Activated T-helper 1 cell treated with anti-CD3 and anti-CD28 coated beads, Interleukin-2, amount 50 U/mL, for 16 hours (primary cell): ENCODE measurements around the gene BRSK2.
"Not testable (repeated sequence)": the region's sequence is repeated elsewhere in the genome, so short reads cannot be mapped to it uniquely, and the experiment has no call there.

Experiments used
- DNase-seq, 2 donors: peaks; one replicate each; pipeline ENCODE4 v3.0.0-alpha.2; 2020; ENCODE audit warnings: low read depth in 1 of 2, low spot score in 1 of 2

The BRSK2 gene

DNA sequence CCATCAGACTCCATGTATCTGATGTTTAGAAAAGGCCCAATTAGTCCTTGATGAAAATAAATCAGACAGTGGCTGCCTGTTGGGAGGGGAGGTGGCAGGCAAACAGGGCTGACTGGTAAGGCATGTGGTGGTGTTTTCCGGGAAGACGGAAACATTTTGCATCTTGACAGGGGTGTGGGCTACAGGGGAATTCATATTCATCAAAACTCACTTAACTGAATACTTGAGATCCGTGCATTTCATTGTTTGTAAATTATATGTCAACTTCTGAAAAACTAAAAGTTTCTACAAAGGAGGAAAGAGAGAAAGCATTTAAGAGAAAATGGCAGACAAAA is 107.0 kb downstream of the BRSK2 start:
- DNase-seq = no peak

DNA sequence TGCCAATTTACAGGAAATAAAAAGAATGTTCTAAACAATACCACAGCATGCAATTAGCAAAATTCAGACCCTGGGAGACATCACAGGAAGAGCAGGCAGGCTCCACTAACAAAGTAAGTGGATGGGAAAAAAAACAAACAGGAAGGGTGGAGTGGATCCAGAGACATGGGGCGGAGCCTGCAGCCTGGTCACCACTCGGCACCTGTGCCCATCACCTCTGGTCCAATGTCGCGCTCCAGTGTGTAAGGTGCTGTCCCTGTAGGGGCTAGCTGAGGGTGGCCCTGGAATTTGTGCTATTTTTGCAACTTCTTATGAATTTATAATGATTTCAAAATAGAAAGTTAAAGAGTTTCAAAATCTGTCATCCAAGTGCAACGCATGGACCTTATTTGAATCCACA is 107.9 kb downstream of the BRSK2 start:
- no peak for DNase-seq

DNA sequence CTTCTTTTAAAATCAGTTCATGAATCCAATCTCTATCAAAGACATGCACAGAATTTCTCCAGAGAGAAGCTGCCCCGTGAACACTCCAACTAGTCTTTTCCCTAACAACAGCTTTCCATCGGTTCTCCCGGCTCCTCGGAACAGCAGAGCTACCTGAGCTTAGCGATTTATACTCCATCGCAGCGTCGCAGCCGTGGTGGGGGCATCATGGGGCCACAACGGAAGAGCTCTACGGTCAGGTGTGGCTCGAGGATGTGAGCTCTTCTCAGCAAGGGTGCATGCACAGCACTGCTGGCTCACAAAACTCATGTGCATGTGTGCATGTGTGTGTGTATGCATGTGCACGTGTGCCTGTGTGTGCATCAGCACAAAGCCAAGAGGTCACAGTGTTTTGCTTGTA is 108.5 kb downstream of the BRSK2 start:
- no peak for DNase-seq

DNA sequence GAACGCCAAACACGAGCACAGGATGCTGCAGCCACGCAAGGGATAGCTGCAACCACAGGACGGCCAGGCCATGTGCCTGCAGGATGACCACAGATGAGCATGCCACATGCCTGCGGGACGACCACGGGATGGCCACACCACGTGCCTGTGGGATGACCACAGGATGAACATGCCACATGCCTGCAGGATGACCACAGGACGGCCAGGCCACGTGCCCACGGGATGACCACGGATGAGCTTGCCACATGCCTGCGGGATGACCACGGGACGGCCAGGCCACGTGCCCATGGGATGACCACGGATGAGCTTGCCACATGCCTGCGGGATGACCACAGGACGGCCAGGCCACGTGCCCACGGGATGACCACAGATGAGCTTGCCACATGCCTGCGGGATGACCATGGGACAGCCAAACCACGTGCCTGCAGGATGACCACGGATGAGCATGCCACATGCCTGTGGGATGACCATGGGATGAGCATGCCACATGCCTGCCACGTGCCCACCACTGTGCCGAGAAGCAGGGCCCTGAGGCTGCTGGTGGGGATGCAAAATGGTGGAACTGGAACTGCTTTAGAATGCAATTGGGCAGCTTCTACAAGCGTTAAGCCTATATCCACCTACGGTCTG is 109.6 kb downstream of the BRSK2 start:
- no peak for DNase-seq

DNA sequence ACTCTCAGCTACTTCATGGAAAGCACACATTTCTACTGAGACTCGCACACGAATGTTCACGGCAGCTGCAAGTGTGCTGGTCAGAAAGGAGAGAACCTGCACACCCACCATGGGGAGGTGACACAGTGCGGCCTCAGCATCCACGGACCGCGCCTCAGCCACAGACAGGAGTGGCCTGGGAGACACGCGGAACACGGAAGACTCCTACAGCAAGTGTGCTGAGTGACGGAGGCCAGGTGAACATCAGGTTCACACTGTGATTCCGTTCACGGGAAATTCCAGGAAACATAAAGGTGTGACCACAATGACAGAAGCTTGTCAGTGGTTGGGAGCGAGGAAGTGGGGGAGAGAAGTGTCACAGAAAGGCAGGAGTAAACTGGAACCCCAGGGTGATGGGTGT is 110.2 kb downstream of the BRSK2 start:
- DNase-seq = no peak

- no peak for DNase-seq
Measured at GRCh38 chr11:1500466-1501420, 111.0 kb downstream of the BRSK2 start.

GRCh38 chr11:1501421-1502167 is 111.9 kb downstream of the BRSK2 start:
- no peak for DNase-seq

DNA sequence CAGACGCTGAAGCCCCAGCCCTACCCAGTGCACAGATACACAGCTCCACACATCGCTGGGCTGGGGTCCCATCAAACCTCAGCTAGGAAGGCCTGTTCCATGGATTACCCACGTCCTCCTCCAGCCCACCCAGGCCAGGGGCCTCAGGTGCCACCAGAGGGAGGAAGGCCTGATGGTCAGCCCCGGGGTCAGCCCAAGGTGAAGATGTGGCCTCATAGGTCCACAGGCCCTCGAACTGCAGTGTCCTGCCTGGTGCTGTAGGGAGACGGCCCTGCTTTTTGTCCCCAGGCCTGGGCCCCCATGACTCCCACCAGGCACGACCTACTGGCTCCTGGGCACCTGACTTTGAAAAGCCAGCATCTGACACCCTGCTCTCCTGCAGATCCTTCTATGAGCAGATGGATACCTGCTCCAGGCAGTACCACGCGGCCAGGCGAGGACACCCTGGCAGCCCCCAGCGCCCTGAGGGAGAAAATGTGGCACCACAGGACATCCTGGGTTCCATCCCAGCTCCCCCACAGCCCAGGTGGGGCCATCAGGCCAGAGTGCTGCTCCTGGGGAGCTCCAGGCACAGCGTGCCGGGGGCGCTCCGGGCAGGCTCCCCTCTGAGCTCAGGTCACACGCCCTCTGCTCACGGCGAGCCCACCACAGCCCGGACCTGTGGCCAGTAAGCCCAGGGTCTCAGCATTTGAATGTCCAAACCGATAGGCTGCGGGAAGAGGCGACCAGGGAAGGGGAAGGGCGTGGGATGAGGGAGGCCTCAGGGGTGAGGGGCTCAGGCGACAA is 112.6 kb downstream of the BRSK2 start:
- no peak for DNase-seq

- no peak for DNase-seq
Measured at GRCh38 chr11:1502954-1503707, 113.4 kb downstream of the BRSK2 start.

DNA sequence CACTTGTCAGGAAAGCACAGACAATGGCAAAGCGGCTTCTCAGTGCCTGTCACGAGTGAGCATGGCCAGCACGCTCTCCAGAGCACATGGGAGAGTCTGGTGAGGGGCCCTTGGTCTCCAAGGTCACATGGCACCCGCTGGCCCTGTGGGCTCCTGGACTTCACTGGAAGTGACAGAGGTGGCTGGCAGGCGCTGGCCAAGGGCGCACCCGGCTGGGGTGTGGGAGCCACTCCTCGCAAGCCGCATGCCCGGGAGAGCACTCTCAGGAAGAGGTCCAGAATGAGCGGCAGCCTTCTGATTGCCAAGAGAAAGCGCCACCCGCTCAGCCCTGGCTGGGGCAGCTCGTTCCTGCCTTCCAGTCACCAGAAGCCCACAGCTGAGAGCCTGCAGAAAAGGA is 114.0 kb downstream of the BRSK2 start:
- DNase-seq = no peak

DNA sequence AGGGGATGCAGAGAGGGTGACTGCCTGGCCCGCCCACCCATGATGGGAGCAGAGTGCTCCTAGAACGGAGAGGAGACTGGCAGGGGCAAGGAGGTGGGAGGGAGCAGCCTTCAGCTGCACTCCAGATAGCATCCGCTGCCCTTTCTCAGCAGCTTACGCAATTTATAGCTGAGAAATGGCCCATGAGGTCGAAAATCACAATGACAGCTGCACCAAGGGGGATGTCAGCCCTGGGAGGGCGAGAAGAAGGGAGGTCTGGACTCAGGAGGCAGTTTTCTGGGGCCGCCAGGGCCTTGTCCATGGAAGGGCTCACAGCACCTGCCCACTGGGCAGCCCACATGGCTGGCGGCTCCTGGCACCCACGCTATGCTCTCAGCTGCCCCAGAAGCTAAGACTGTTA is 114.4 kb downstream of the BRSK2 start:
- no peak for DNase-seq

DNA sequence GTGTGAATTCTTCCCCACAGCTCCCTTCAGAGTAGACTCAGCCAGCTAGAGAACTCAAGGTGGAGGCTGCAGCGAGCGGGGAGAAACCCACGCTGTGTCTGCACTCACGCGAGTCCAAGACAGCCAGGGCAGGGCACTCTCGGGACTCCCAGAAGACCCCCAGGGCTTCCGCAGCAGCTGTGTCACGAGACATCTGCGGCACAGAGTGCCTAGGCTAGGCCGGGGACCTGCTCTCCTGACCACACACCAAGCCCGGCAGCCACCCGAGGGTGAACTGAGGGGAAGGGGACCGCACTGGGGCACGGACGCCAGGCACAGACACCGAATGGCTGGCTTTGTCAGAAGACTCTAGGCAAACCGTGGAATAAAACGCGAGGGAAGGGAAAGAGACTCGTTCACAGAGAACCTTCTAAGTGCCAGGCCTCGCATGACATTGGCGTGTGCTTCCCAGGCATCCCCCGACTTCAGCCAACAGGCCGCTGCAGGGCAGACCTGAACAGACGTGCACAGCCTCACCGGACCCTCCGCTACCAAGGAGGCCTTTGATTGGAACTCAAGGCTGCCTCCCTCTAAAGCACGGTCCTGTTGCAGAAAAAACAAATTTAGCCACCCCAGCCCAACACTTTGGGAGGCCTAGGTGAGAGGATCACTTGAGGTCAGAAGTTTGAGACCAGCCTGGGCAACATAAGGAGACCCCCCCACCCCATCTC is 115.0 kb downstream of the BRSK2 start:
- no peak for DNase-seq

- DNase-seq = no peak
Measured at GRCh38 chr11:1505480-1505879, 115.7 kb downstream of the BRSK2 start.

- no peak for DNase-seq
Measured at GRCh38 chr11:1506981-1507380, 117.2 kb downstream of the BRSK2 start.

- DNase-seq = no peak
Measured at GRCh38 chr11:1507381-1508140, 117.8 kb downstream of the BRSK2 start.

DNA sequence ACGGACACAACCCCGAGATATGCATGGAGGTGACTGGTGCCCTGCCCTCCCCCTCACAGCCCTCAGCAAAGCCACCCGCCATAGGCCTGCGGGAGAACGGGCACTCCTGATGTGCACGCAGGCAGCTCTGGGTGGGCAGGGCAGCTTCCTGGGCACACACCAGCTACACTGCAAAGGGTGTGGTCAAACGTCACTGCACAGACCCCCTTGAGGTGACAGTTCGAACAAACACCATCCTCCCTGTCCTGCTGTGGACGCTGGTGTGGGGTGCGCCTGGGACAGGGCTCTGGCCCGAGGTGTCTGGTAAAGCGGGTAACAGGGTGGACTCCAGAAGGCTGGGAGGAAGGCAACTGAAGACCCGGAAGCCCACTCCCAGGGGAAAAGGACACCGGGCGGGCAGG is 118.8 kb downstream of the BRSK2 start:
- no peak for DNase-seq

- no peak for DNase-seq
Measured at GRCh38 chr11:1508986-1509385, 119.3 kb downstream of the BRSK2 start.

GRCh38 chr11:1509626-1510255 is 120.0 kb downstream of the BRSK2 start:
- no peak for DNase-seq

DNA sequence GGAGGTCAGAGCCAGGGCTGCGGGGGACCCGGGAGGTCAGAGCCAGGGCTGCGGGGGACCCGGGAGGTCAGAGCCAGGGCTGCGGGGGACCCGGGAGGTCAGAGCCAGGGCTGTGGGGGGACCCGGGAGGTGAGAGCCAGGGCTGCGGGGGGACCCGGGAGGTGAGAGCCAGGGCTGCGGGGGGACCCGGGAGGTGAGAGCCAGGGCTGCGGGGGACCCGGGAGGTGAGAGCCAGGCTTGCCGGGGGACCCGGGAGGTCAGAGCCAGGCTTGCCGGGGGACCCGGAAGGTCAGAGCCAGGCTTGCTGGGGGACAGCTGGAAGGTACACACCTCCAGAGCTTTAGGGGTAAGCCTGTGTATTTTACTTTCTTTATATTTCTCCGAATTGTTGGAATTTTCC is 120.6 kb downstream of the BRSK2 start:
- DNase-seq = not testable (repeated sequence)
